HG03520 (cell line): ENCODE results near the gene EIF4ENIF1.
"Not testable (repeated sequence)": the region's sequence is repeated elsewhere in the genome, so short reads cannot be mapped to it uniquely, and the experiment has no call there.

Source experiments
- ATAC-seq: cut with Tn5 transposase; IDR thresholded peaks from one replicate; pipeline ENCODE4 v1.9.1; 2021; ENCODE audit warnings: mild to moderate bottlenecking, moderate library complexity; ENCODE audit not compliant: unreplicated experiment

The EIF4ENIF1 gene

GRCh38 chr22:31489632-31490495, at the start of gene EIF4ENIF1:
Gene EIF4ENIF1, minus strand, starts transcription at chr22:31489842. Its CDS starts 1,124 bp downstream, at chr22:31488718.
- peak; percentile 33 for ATAC-seq

GRCh38 chr22:31538815-31539214, 49.2 kb upstream of the EIF4ENIF1 start:
- ATAC-seq = no peak

GRCh38 chr22:31537019-31537535, 47.4 kb upstream of the EIF4ENIF1 start:
- ATAC-seq = no peak

GRCh38 chr22:31533374-31533773, 43.7 kb upstream of the EIF4ENIF1 start:
- ATAC-seq = no peak

- no peak for ATAC-seq
Measured at GRCh38 chr22:31532060-31532459, 42.4 kb upstream of the EIF4ENIF1 start.

GRCh38 chr22:31530823-31531195, 41.2 kb upstream of the EIF4ENIF1 start:
- no peak for ATAC-seq

- no peak for ATAC-seq
Measured at GRCh38 chr22:31526270-31526669, 36.6 kb upstream of the EIF4ENIF1 start.

- ATAC-seq = not testable (repeated sequence)
Measured at GRCh38 chr22:31524132-31524531, 34.5 kb upstream of the EIF4ENIF1 start.

GRCh38 chr22:31520051-31520450, 30.4 kb upstream of the EIF4ENIF1 start:
- ATAC-seq = no peak

- no peak for ATAC-seq
Measured at GRCh38 chr22:31509061-31509762, 19.6 kb upstream of the EIF4ENIF1 start.

GRCh38 chr22:31508536-31508935, 18.9 kb upstream of the EIF4ENIF1 start:
- no peak for ATAC-seq

- ATAC-seq = not testable (repeated sequence)
Measured at GRCh38 chr22:31507517-31507916, 17.9 kb upstream of the EIF4ENIF1 start.

GRCh38 chr22:31504282-31504681, 14.6 kb upstream of the EIF4ENIF1 start:
- ATAC-seq = no peak

- no peak for ATAC-seq
Measured at GRCh38 chr22:31503211-31503964, 13.7 kb upstream of the EIF4ENIF1 start.

- ATAC-seq = no peak
Measured at GRCh38 chr22:31501738-31502137, 12.1 kb upstream of the EIF4ENIF1 start.

- no peak for ATAC-seq
Measured at GRCh38 chr22:31497148-31497938, 7.7 kb upstream of the EIF4ENIF1 start.

- ATAC-seq = peak; percentile 2
Measured at GRCh38 chr22:31496735-31497146, 7.1 kb upstream of the EIF4ENIF1 start.

GRCh38 chr22:31496007-31496734, 6.5 kb upstream of the EIF4ENIF1 start, which contains the start of gene SFI1:
Gene SFI1, plus strand, starts transcription at chr22:31496536. Its CDS starts 11,749 bp downstream, at chr22:31508285.
- ATAC-seq = peak; percentile 72

GRCh38 chr22:31495343-31495742, 5.7 kb upstream of the EIF4ENIF1 start:
- ATAC-seq = no peak
